KG1 (cell line): ENCODE measurements around the gene APBB2.
"Not testable (repeated sequence)": the region's sequence is repeated elsewhere in the genome, so short reads cannot be mapped to it uniquely, and the experiment has no call there.

ENCODE experiments used
- DNase-seq: peaks from one replicate; lab custom pipeline; 2025; lab: John Stamatoyannopoulos, UW

The APBB2 gene

GRCh38 chr4:40934676-40935075 is 279.7 kb downstream of the APBB2 start:
- DNase-seq = no peak

DNA sequence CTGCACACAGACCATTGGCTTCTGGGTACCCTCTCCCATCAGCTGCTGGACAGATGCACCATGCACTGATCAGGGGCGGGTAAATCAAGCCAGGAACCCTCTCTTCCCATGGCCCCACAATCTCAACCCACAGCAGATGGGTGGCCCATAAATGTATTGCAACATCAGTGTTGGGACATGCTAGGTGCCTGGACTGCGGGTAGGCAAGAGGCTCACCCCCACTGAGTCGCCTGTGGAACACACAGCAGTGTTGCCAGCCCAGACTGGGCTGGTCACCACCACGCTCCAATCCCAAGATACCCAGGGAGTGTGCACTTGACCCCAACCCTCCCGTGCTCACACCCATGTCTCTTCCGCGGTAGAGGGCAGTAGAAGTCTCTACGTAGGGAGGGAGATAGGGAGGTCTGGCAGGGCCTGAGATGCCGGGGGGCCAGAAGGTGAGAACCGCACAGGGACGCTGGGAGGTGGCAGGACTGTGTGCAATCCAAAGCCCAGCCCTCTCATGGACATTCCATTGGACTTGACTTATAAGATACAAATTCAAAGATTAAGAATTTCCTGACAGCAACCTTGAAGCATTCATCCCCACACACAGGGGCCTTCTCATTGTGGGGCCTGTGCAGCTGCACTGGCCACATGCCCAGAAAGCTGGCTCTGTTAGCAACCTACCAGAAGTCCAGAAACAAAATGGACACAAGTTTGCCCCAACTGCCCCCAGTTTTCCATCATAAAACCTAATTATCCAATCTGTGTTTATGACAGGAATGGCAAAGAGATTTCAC is 280.9 kb downstream of the APBB2 start:
- DNase-seq = no peak

- DNase-seq = no peak
These were observed 282.5 kb downstream of the APBB2 start for GRCh38 chr4:40931841-40932240.

- no peak for DNase-seq
These were observed 283.1 kb downstream of the APBB2 start for GRCh38 chr4:40931238-40931637.

GRCh38 chr4:40927074-40927473 is 287.3 kb downstream of the APBB2 start:
- DNase-seq = no peak

DNA sequence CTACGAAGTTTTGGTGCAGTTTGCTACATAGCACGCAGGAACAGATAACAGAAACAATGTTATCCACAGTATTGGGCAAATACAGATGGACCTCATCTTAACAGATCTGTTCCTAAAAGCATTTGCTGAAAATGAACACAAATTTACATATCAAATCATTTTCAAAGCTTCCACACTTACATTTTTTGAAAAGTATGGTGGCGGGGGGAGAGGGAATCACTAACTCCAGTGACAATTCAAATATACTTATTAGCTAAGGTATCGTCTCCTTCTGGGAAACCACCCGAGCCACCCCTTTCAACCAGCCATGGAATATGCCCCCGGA is 289.6 kb downstream of the APBB2 start:
- DNase-seq = no peak

GRCh38 chr4:40924096-40924792 is 290.1 kb downstream of the APBB2 start:
- DNase-seq = peak; percentile 44

DNA sequence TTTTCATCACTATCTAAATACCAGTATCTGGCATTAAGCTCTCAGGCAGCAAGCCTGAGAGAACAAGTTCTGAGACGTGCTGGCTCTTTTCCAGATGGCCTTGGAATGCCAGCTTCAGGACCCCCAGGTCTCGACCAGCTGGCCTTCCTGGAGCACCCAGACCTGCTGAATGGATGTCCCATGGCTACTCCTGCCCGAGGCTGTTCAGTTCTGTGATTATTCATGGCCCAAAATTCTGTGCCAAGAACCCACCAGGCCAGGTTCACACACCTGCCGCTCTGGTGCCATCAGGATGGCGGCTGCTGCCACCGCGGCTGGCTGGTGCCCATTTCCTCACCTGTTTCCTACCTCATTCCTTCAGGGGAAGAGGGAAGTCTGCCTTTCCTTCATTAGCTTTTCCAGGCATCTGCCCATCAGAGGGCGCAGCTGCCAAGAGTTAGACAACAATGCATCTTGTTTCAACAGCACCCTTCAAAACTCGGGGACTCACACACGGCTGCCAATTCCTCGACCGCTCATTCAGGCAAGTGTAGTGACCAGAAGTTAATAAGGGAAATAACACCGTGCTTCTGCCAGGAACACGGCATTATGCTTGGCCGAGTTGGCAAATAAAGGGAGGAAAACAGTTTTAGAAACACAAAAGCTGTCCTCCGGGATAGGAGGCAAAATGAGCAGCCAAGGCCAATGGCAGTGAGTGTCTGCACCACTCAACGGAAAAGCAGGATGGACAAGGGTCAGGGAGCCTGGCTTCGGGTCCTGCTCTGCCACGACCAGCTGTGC is 290.8 kb downstream of the APBB2 start:
- DNase-seq = no peak

- DNase-seq = not testable (repeated sequence)
These were observed 294.4 kb downstream of the APBB2 start for GRCh38 chr4:40919976-40920375.

GRCh38 chr4:40918330-40918729 is 296.0 kb downstream of the APBB2 start:
- no peak for DNase-seq

GRCh38 chr4:40916880-40917279 is 297.5 kb downstream of the APBB2 start:
- DNase-seq = no peak

DNA sequence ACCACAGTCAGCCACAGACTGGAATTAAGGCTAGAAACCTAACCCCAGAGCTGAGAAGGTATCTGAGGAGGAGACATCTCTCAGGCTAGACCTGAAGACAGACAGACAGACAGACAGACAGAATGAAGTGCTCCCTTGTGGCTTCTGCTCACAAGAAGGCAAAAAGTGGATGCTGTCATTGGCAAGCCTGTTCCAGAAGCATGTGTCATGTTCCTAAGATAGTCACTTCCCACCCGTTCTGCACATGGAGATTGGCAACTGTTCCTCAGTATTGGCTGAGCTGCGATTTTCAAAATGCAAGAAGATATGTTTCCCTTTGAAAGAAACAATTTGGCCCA is 298.2 kb downstream of the APBB2 start:
- no peak for DNase-seq

DNA sequence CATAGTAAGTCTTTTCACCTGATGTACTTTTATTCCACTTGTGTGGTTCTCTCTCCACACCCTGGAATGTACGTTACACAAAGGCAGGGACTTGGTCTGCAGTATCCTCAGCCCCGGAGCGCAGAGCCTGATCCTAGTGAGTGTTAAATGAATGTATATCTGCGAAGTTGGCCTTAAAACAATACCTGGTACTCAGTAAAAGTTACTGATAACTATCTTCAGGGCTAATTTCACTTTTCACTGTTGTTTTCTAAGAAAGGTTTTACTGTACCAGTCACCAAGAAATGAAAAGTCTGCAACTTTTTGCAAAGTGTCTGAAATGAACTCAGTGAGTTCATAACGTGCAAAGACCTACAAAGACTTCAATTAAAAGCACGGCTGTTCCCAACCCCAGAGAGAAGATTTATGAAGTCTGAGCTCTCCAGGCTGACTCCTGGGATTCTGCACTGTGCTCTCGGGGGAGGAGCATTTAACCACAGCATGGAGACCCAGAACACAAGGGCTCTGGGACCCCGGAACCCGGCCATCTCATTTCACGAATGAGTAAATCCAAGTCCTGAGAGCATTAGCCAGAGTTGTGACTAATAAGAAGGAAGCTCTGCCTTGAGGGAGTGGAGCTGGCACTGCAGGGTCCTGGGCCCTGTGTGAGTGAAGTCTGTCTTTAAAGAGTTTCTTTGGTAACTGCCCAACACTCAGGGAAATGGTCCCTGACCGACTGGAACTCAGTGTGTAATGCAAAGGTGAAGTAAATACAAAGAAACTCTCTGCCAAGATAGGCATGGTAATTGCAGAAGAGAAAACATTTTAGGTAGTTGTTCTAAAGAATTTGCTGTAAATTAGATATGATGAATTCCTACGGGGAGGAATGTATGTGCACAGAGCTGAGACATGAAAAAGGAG is 298.8 kb downstream of the APBB2 start:
- DNase-seq = no peak

DNA sequence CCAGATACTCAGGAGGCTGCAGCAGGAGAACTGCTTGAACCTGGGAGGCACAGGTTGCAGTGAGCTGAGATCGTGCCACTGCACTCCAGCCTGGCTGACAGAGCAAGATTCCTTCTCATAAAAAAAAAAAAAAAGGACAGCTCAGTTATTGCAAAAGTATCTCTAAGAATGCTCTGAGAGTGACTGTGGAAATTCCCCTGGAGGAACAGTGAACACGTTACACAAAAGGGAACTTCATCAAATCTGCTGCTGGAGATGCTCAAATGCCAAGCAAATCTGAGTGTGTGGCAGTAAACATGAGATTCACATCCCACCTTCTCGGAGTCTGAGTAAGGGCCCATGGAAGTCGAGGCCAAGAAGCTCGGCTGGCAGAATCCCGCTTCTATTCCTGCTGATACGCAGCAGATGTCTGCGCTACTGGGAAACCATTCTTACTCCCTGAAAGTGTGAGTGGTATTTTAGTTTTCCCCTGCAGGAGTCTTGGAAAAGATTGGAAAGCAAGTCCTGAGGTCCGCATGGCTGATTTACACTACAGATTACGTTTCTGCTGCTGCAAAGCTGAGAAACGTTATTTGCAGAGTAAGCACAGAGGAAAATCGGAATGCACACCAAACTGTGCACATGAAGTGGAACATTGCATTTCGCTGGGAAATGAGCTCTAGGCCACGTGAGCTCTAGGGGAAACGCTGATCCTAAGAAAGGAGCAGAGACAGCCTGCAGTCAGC is 301.7 kb downstream of the APBB2 start:
- DNase-seq = no peak

- no peak for DNase-seq
These were observed 303.6 kb downstream of the APBB2 start for GRCh38 chr4:40910706-40911105.

DNA sequence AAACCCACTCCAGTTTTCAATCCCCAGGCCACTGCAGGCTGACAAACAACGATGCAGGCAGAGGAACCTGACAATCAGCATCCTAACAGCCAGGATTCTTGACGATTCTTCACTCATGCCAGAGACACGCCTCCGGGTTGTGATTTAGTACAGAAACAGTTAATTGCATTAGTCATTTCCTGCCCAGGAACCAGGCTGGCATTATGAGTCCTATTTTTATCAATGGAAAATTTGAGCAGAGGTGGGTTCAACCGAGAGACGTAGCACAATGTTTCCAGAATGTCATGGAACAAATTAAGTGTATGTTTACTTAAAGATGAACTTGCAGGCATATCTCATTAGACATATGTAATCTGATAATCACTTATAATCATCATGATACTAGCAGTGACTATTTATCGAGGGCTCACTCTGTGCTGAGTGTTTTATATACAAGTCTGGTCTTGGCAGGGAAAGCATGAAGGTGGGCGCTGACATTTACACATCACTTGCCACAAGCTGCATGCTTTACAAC is 304.9 kb downstream of the APBB2 start:
- DNase-seq = no peak

GRCh38 chr4:40908702-40909362 is 305.5 kb downstream of the APBB2 start:
- DNase-seq = peak; percentile 22

- no peak for DNase-seq
These were observed 306.0 kb downstream of the APBB2 start for GRCh38 chr4:40908297-40908696.

DNA sequence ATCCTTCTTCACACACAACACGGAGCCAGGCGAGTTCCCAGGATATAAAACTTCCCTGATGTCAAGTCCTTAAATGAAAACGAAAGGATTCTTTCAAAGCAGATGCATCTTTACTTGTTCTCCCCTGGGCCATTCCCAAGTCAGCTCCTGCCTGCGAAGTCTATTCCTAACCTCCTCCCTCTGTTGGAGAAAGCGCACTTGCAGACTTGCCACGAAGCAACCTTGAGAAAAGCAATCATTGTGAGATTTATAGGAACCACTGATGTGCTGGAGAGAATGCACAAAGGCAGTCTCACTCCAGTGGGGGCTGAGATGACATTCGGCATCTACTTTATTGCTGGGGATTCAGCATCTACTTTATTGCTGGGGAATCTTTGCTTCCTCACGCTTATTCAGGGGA is 308.9 kb downstream of the APBB2 start:
- no peak for DNase-seq

- not testable (repeated sequence) for DNase-seq
These were observed 313.8 kb downstream of the APBB2 start for GRCh38 chr4:40900531-40900930.
